Measurements from ENCODE around the gene CUBN. TPM values are rescaled to one million over a fixed set of nuclear protein-coding genes. Genes with fewer than 3 reads are reported as not detected.

CUBN gene
- total RNA-seq, 1 experiment from 2014 or later = 1.3 TPM

GRCh38 chr10:17001961-17002749 is 127.5 kb downstream of the CUBN start:
- no peak for DNase-seq (ENCODE audit: low read depth, low spot score)
- H3K36me3 ChIP-seq (ENCODE audit: control insufficient read depth, insufficient read depth, low read length) = no peaks in the 10 kb centered on the region
- ChIA-PET POLR2A (no interaction called here), CTCF (no interaction called here)
- ATAC-seq = no peak
- peak overlapping the region; percentile 78 for H3K27ac ChIP-seq (ENCODE audit: low read length)
- H3K27me3 ChIP-seq (ENCODE audit: control insufficient read depth, insufficient read depth, low read length) = no peaks in the 10 kb centered on the region
- H3K4me1 ChIP-seq (ENCODE audit: control insufficient read depth, insufficient read depth, low read length) = no peaks in the 10 kb centered on the region; the same call in 1 of the 2 replicates
- no peak for TF ChIP-seq TCF7L2 (IDR thresholded peaks at IDR 0.05; ENCODE audit: low read depth, low read length)
- TF ChIP-seq CTCF (IDR thresholded peaks at IDR 0.05) = no peak
- no peak for TF ChIP-seq POLR2AphosphoS5 (IDR thresholded peaks at IDR 0.05; ENCODE audit: low read depth, low read length)
- TF ChIP-seq REST (IDR thresholded peaks at IDR 0.05; ENCODE audit: insufficient read depth in 1 of 2, low read depth in 2 of 2, low read length in 1 of 2) = no peak
- intact Hi-C loops (cut with micrococcal nuclease; ENCODE audit: unreplicated experiment) = no loop called here
- no TSS peak for BruUV-seq (replicated peaks)
- H3K9me3 ChIP-seq (ENCODE audit: control insufficient read depth, insufficient read depth, low read depth, low read length) = peaks cover 8% of the 10 kb centered on the region; the same call in 1 of the 2 replicates
- no peak overlapping the region for H3K4me3 ChIP-seq (ENCODE audit: low read depth in 2 of 2, low read length in 2 of 2)
- in situ Hi-C loops (cut with HindIII; ENCODE audit: low pct_unique_long_range_greater_than_20kb, low sequenced_read_pairs) = no loop called here

GRCh38 chr10:17001297-17001744 is 128.3 kb downstream of the CUBN start:
- BruUV-seq (replicated peaks) = no TSS peak
- in situ Hi-C loops (cut with HindIII; ENCODE audit: low pct_unique_long_range_greater_than_20kb, low sequenced_read_pairs) = no loop called here
- ATAC-seq = no peak

More at GRCh38 chr10:17001297-17001744, 128.3 kb downstream of the CUBN start:
- Histone ChIP-seq H3K4me1 (ENCODE audit: control insufficient read depth, insufficient read depth, low read length) (no peaks in the 10 kb centered on the region; the same call in none of the 2 replicates), H3K4me3 (ENCODE audit: low read depth in 2 of 2, low read length in 2 of 2) (no peak overlapping the region), H3K36me3 (ENCODE audit: control insufficient read depth, insufficient read depth, low read length) (no peaks in the 10 kb centered on the region), H3K27ac (ENCODE audit: low read length) (peak overlapping the region; percentile 78; the same call in 1 of the 2 replicates), H3K27me3 (ENCODE audit: control insufficient read depth, insufficient read depth, low read length) (no peaks in the 10 kb centered on the region), H3K9me3 (ENCODE audit: control insufficient read depth, insufficient read depth, low read depth, low read length) (peaks cover 8% of the 10 kb centered on the region; the same call in 1 of the 2 replicates)
- TF ChIP-seq CTCF (IDR thresholded peaks at IDR 0.05) (no peak), SIN3A (IDR thresholded peaks at IDR 0.05; ENCODE audit: borderline replicate concordance, insufficient read depth, low read depth, low read length) (no peak), TCF7L2 (IDR thresholded peaks at IDR 0.05; ENCODE audit: low read depth, low read length) (no peak), POLR2AphosphoS5 (IDR thresholded peaks at IDR 0.05; ENCODE audit: low read depth, low read length) (no peak), REST (IDR thresholded peaks at IDR 0.05; ENCODE audit: insufficient read depth in 1 of 2, low read depth in 2 of 2, low read length in 1 of 2) (no peak)
- CTCF ChIA-PET = no interaction called here
- POLR2A ChIA-PET = no interaction called here
- intact Hi-C loops (cut with micrococcal nuclease; ENCODE audit: unreplicated experiment) = no loop called here
- DNase-seq (ENCODE audit: low read depth, low spot score) = no peak

Measured in Panc1 (cell line).